Spleen (tissue), 7 donors: ENCODE data around the gene SEMA6D.

Experiments used
- POLR2A ChIP-seq, 3 donors: fragments of 450-650 bp; IDR thresholded peaks; one replicate each; pipeline ENCODE4 v1.5.1; 2017; ENCODE audit warnings: antibody characterized with exemption in 3 of 3, mild to moderate bottlenecking in 1 of 3
- TF ChIP-seq, protein P1 (sequence below), 11 experiments: fragments of 200-600 bp in 7 of 11; fragments of 450-650 bp in 4 of 11; sonication (generic) in 4 of 11; IDR thresholded peaks in 8 of 11; conservative IDR thresholded peaks in 3 of 11; 1 replicate in 7 of 11; 2 replicates in 4 of 11; pipeline versions ENCODE4 v1.4.0 to v1.8.0; 2016 to 2021; ENCODE audit warnings: antibody characterized with exemption in 11 of 11, inconsistent platforms in 4 of 11, mild to moderate bottlenecking in 1 of 11
- donor health status: DM: no; HTN: no; CAD: no; lungs with moderate emphysema.
- donor health status: DM: no; HTN: no; CAD: no.
- donor health status: DM: no; HTN: no; CAD: no.

DNA sequence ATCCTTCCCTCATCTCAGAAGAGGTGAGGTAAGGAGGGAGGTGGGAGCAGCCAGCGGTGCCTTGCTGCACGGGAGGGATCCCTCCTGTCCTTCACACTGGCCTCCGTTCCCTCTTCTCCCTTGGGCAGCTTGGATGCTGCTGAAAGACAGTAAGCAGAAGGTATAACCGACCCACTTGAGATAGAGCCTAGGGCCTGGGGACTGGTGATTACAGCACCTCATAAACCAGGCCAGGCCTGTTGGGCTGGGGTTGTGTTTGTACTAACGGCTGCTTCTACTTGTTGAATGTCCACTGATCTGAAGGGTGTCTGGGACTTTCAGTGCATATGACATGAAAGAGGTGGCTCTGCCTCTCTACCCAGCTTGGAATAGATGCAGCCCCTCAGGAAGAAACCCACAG, 25.0 kb downstream of the SEMA6D start:
- TF ChIP-seq, protein P1, sequence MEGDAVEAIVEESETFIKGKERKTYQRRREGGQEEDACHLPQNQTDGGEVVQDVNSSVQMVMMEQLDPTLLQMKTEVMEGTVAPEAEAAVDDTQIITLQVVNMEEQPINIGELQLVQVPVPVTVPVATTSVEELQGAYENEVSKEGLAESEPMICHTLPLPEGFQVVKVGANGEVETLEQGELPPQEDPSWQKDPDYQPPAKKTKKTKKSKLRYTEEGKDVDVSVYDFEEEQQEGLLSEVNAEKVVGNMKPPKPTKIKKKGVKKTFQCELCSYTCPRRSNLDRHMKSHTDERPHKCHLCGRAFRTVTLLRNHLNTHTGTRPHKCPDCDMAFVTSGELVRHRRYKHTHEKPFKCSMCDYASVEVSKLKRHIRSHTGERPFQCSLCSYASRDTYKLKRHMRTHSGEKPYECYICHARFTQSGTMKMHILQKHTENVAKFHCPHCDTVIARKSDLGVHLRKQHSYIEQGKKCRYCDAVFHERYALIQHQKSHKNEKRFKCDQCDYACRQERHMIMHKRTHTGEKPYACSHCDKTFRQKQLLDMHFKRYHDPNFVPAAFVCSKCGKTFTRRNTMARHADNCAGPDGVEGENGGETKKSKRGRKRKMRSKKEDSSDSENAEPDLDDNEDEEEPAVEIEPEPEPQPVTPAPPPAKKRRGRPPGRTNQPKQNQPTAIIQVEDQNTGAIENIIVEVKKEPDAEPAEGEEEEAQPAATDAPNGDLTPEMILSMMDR (IDR thresholded peaks at IDR 0.05 in 8 of 11, conservative IDR thresholded peaks at IDR 0.05 in 3 of 11): no peak
- TF ChIP-seq POLR2A (IDR thresholded peaks at IDR 0.05): no peak
